ENCODE measurements around the gene NFYC. TPM values are rescaled to one million over a fixed set of nuclear protein-coding genes. Genes with fewer than 3 reads are reported as not detected.

NFYC gene
- total and polyA plus RNA-seq, 2 of the 8 experiments (the other 6 are each of a cell fraction or from before 2014, with no cell fraction given): 54.1 to 124 TPM

- TF ChIP-seq BRCA1 (IDR thresholded peaks at IDR 0.05; ENCODE audit: low read depth, low read length): no peak
- TF ChIP-seq CHD1 (IDR thresholded peaks at IDR 0.05; ENCODE audit: low read depth, low read length): no peak
- no peak for TF ChIP-seq SUZ12 (IDR thresholded peaks at IDR 0.05; ENCODE audit: low read length)
- no peak for TF ChIP-seq BCL11A (IDR thresholded peaks at IDR 0.05; ENCODE audit: low read depth in 2 of 2, low read length in 2 of 2)
- Histone ChIP-seq H3K14ac (ENCODE audit: insufficient read length) (no peak overlapping the region), H3K9me3 (ENCODE audit: insufficient read depth in 2 of 2, low read depth in 1 of 2, low read length in 1 of 2) (no peaks in the 10 kb centered on the region), H3K27ac (ENCODE audit: low read depth, low read length) (no peak overlapping the region), H3K9ac (replicated peaks in 1 of 4; ENCODE audit: extremely low read depth in 1 of 4, low read depth in 3 of 4, low read length in 3 of 4) (no peak overlapping the region), H3K27me3 (replicated peaks in 1 of 4; ENCODE audit: control insufficient read depth in 3 of 4, extremely low read depth in 1 of 4, insufficient read depth in 3 of 4, low read length in 3 of 4) (no peaks in the 10 kb centered on the region; a peak in 1 of 7 replicates), H3K4me2 (ENCODE audit: insufficient read depth in 1 of 2, low read depth in 2 of 2, low read length in 2 of 2) (peak overlapping the region; percentile 11 to 89; a peak in 3 of 4 replicates), H4K5ac (ENCODE audit: insufficient read length, low read depth, low read length) (no peak overlapping the region), H3K56ac (replicated peaks; ENCODE audit: insufficient read length, low read depth, low read length) (no peak overlapping the region), H2BK120ac (replicated peaks; ENCODE audit: low read depth, low read length) (no peak overlapping the region), H3K79me2 (ENCODE audit: control insufficient read depth in 1 of 2, insufficient read depth in 2 of 2, low read length in 2 of 2) (no peaks in the 10 kb centered on the region; a peak in 1 of 4 replicates), H3K4me3 (ENCODE audit: extremely low read depth in 1 of 4, insufficient read depth in 2 of 4, low read depth in 3 of 4, low read length in 4 of 4) (no peak overlapping the region), H2BK5ac (ENCODE audit: low read depth, low read length) (peak overlapping the region; percentile 82), H2BK20ac (ENCODE audit: low read length) (0 out of 2 replicates have a peak overlapping the region, but pooled peaks have one; percentile 40), H3K18ac (ENCODE audit: extremely low read depth, low read length) (peak overlapping the region; percentile 78; the same call in 1 of the 2 replicates), H4K91ac (replicated peaks; ENCODE audit: insufficient read length, low read length) (peak overlapping the region; percentile 59), H3K79me1 (ENCODE audit: low read depth, low read length) (peaks cover 9% of the 10 kb centered on the region; the same call in 1 of the 2 replicates), H3K23me2 (ENCODE audit: low read depth, low read length) (peaks cover 10% of the 10 kb centered on the region; the same call in 1 of the 2 replicates), H4K20me1 (replicated peaks in 1 of 2; ENCODE audit: control insufficient read depth in 1 of 2, insufficient read depth in 2 of 2, low read length in 2 of 2) (peaks cover 0 to 5% of the 10 kb centered on the region in 2 experiments), H2BK15ac (ENCODE audit: low read length) (no peak overlapping the region), H2BK12ac (ENCODE audit: low read depth, low read length) (peak overlapping the region; percentile 64; the same call in 1 of the 2 replicates), H2AFZ (ENCODE audit: low read length) (no peak overlapping the region), H3K36me3 (ENCODE audit: control insufficient read depth in 2 of 4, insufficient read depth in 4 of 4, low read length in 3 of 4) (no peaks in the 10 kb centered on the region), H4K8ac (ENCODE audit: extremely low read depth, insufficient read depth, low read length) (no peak overlapping the region), H3K4ac (replicated peaks; ENCODE audit: insufficient read length, low read depth, low read length) (no peak overlapping the region), H3K23ac (ENCODE audit: insufficient read length) (no peak overlapping the region), H3K4me1 (replicated peaks in 1 of 4; ENCODE audit: control insufficient read depth in 3 of 4, insufficient read depth in 4 of 4, low read length in 3 of 4) (peaks cover 0 to 28% (median 15%) of the 10 kb centered on the region in 4 experiments; a peak in 6 of 7 replicates), H2AK5ac (ENCODE audit: low read depth, low read length) (0 out of 2 replicates have a peak overlapping the region, but pooled peaks have one; percentile 72)
- FAIRE-seq (no peak), DNase-seq (ENCODE audit: low read depth in 1 of 2, low spot score in 2 of 2) (no peak)
- 83% methylated on average over 4 of the region's 4 CpGs; no CpG with 5 or more reads in 1 of the 2 experiments for WGBS, 2 experiments (ENCODE audit: extremely low coverage in 1 of 2, insufficient coverage in 1 of 2, insufficient read length in 1 of 2, insufficient replicate concordance in 2 of 2, low coverage in 1 of 2, low lambda C conversion rate in 2 of 2, missing lambda C conversion rate in 1 of 2)
- ChIA-PET POLR2A (ENCODE audit: partially characterized antibody) (interaction anchor here (1.0 to 6.0 kb wide), 10 partner anchors 9 to 81 kb away, joined by 3 to 63 read pairs (median 3); partner anchors contain the start of gene NFYC), CTCF (ENCODE audit: partially characterized antibody) (interaction anchor here (0.6 to 37.5 kb wide), 13 partner anchors 9 to 519 kb away, joined by 3 to 684 read pairs (median 4); no protein-coding TSS in a partner anchor)
Observed at GRCh38 chr1:40662864-40663263, 28.6 kb upstream of the NFYC start.
